Liver (tissue), 9 donors: ENCODE measurements around the gene FOXC2. TPM values are rescaled to one million over a fixed set of nuclear protein-coding genes. Genes with fewer than 3 reads are reported as not detected.

ENCODE experiments used
- DNase-seq: peaks from one replicate; pipeline ENCODE4 v3.0.0-alpha.2; 2017; ENCODE audit warnings: low spot score
- H3K27ac ChIP-seq, 2 donors: one replicate each; pipeline ENCODE4 v1.7.0; 2013; ENCODE audit warnings: inconsistent platforms in 2 of 2, low read length in 2 of 2, control low read depth in 1 of 2, low read depth in 1 of 2, mild to moderate bottlenecking in 1 of 2
- H3K27me3 ChIP-seq, 4 donors: one replicate each; pipeline versions ENCODE4 v1.6.1 to v1.7.0; 2013; ENCODE audit warnings: low read length in 3 of 4, inconsistent platforms in 1 of 4, mild to moderate bottlenecking in 1 of 4, moderate library complexity in 1 of 4; ENCODE audit not compliant: control insufficient read depth in 4 of 4, insufficient read depth in 4 of 4
- H3K36me3 ChIP-seq, 4 donors: one replicate each; pipeline versions ENCODE4 v1.6.1 to v1.7.0; 2013; ENCODE audit warnings: low read length in 3 of 4, mild to moderate bottlenecking in 3 of 4, low read depth in 1 of 4, moderate library complexity in 1 of 4; ENCODE audit not compliant: control insufficient read depth in 4 of 4, insufficient read depth in 3 of 4
- H3K4me1 ChIP-seq, 4 donors: one replicate each; pipeline versions ENCODE4 v1.6.1 to v1.7.0; 2013; ENCODE audit warnings: low read length in 3 of 4, mild to moderate bottlenecking in 3 of 4, moderate library complexity in 1 of 4; ENCODE audit not compliant: control insufficient read depth in 4 of 4, insufficient read depth in 4 of 4
- H3K4me3 ChIP-seq, 3 donors: one replicate each; pipeline versions ENCODE4 v1.6.1 to v1.7.0; 2013; ENCODE audit warnings: low read length in 3 of 3, control low read depth in 1 of 3, low read depth in 1 of 3, mild to moderate bottlenecking in 1 of 3
- H3K9ac ChIP-seq, 2 donors: one replicate each; pipeline ENCODE4 v1.7.0; 2013; ENCODE audit warnings: low read length in 2 of 2, mild to moderate bottlenecking in 2 of 2, moderate library complexity in 2 of 2, control low read depth in 1 of 2, low read depth in 1 of 2
- H3K9me3 ChIP-seq, 4 donors: one replicate each; pipeline versions ENCODE4 v1.6.1 to v1.7.0; 2013; ENCODE audit warnings: low read length in 3 of 4; ENCODE audit not compliant: control insufficient read depth in 4 of 4
- ATF3 ChIP-seq: IDR thresholded peaks from 2 replicates; pipeline ENCODE4 v1.6.1; 2016; ENCODE audit warnings: antibody characterized with exemption
- CTCF ChIP-seq: fragments of 150-350 bp; IDR thresholded peaks from 2 replicates; pipeline ENCODE4 v1.5.1; 2017; ENCODE audit warnings: improper control_type of control experiment, low read depth, low read length; ENCODE audit not compliant: missing input control
- FOXA1 ChIP-seq: IDR thresholded peaks from 2 replicates; pipeline ENCODE4 v1.6.1; 2016; ENCODE audit warnings: antibody characterized with exemption
- FOXA2 ChIP-seq: IDR thresholded peaks from 2 replicates; pipeline ENCODE4 v1.6.1; 2016; ENCODE audit warnings: antibody characterized with exemption
- GABPA ChIP-seq, 2 donors: IDR thresholded peaks in 1 of 2; conservative IDR thresholded peaks in 1 of 2; 2 replicates each; pipeline ENCODE4 v1.6.1; 2016; ENCODE audit warnings: antibody characterized with exemption in 2 of 2, mild to moderate bottlenecking in 1 of 2, moderate library complexity in 1 of 2
- HNF4A ChIP-seq, 2 donors: conservative IDR thresholded peaks; 2 replicates each; pipeline ENCODE4 v1.6.1; 2016; ENCODE audit warnings: antibody characterized with exemption in 2 of 2, mild to moderate bottlenecking in 2 of 2
- HNF4G ChIP-seq: IDR thresholded peaks from 2 replicates; pipeline ENCODE4 v1.6.1; 2016; ENCODE audit warnings: antibody characterized with exemption
- JUND ChIP-seq, 2 donors: IDR thresholded peaks; 2 replicates each; pipeline ENCODE4 v1.6.1; 2016; ENCODE audit warnings: antibody characterized with exemption in 2 of 2
- MAX ChIP-seq: IDR thresholded peaks from 2 replicates; pipeline ENCODE4 v1.6.1; 2016; ENCODE audit warnings: antibody characterized with exemption
- RAD21 ChIP-seq, 2 donors: IDR thresholded peaks; 2 replicates each; pipeline ENCODE4 v1.6.1; 2016; ENCODE audit warnings: antibody characterized with exemption in 2 of 2, mild to moderate bottlenecking in 2 of 2
- REST ChIP-seq: IDR thresholded peaks from 2 replicates; pipeline ENCODE4 v1.6.1; 2016; ENCODE audit warnings: antibody characterized with exemption, mild to moderate bottlenecking
- RXRA ChIP-seq, 2 donors: IDR thresholded peaks; 2 replicates each; pipeline ENCODE4 v1.6.1; 2017 to 2018; ENCODE audit warnings: antibody characterized with exemption in 2 of 2, mild to moderate bottlenecking in 1 of 2
- SP1 ChIP-seq: IDR thresholded peaks from 2 replicates; pipeline ENCODE4 v1.6.1; 2018; ENCODE audit warnings: antibody characterized with exemption, mild to moderate bottlenecking
- TAF1 ChIP-seq: conservative IDR thresholded peaks from 2 replicates; pipeline ENCODE4 v1.6.1; 2016; ENCODE audit warnings: antibody characterized with exemption, mild to moderate bottlenecking
- ZBTB33 ChIP-seq: IDR thresholded peaks from 2 replicates; pipeline ENCODE4 v1.6.1; 2016; ENCODE audit warnings: antibody characterized with exemption
- WGBS: extraction: QIAGEN DNeasy Blood & Tissue Kit; methylation state at CpG from one replicate; pipeline ENCODE4 v1.1.7; 2013; 5-methylcytosine and 5-hydroxymethylcytosine counted together
- polyA plus RNA-seq, 2 donors: library from polyadenylated mRNA; stranded (reverse) in 1 of 2; unstranded in 1 of 2; fragments of 200-250 nt in 1 of 2; fragments of >200 nt in 1 of 2; fragmentation: Nextera tagmentation in 1 of 2; extraction: Ambion mirVana in 1 of 2; gene quantifications; one replicate each; pipeline versions ENCODE4 v1.2.1 to v1.2.3, GENCODE V29; 2013 to 2015
- total RNA-seq, 2 donors: library from RNA; depleted of rRNA; stranded (reverse); fragments of >200 nt; gene quantifications; one replicate each; pipeline ENCODE4 v1.2.3, GENCODE V29; 2014
- donor health status: healthy.
- donor health status: healthy.
- donor health status: healthy.
- donor health status: healthy.
- donor health status: healthy.

FOXC2 gene
- total and polyA plus RNA-seq, 4 donors = 0.03 to 0.09 (median 0.08) TPM; not detected in 1

- DNase-seq = no peak
- Histone ChIP-seq H3K27me3 (peaks cover 0 to 7% (median 4%) of the 10 kb centered on the region in 4 donors), H3K4me1 (no peaks in the 10 kb centered on the region), H3K9ac (no peak overlapping the region), H3K9me3 (no peaks in the 10 kb centered on the region), H3K4me3 (no peak overlapping the region), H3K36me3 (no peaks in the 10 kb centered on the region), H3K27ac (no peak overlapping the region)
- TF ChIP-seq FOXA2 (no peak), RXRA (IDR thresholded peaks at IDR 0.05) (no peak), CTCF (no peak), ZBTB33 (no peak), HNF4A (conservative IDR thresholded peaks at IDR 0.05) (no peak), RAD21 (IDR thresholded peaks at IDR 0.05) (no peak), FOXA1 (no peak), JUND (IDR thresholded peaks at IDR 0.05) (no peak), TAF1 (no peak), SP1 (no peak), ATF3 (no peak), HNF4G (no peak), MAX (no peak), REST (no peak), GABPA (IDR thresholded peaks at IDR 0.05 in 1 of 2, conservative IDR thresholded peaks at IDR 0.05 in 1 of 2) (no peak)
- WGBS = 62% methylated on average over 6 of the region's 6 CpGs
Observed at GRCh38 chr16:86524029-86524428, 42.6 kb upstream of the FOXC2 start.

- WGBS = 63% methylated on average over 12 of the region's 12 CpGs
- H3K9me3 ChIP-seq = no peaks in the 10 kb centered on the region
- no peak overlapping the region for H3K27ac ChIP-seq
- H3K36me3 ChIP-seq = peaks cover 0 to 2% (median 0%) of the 10 kb centered on the region in 4 donors
- H3K4me1 ChIP-seq = no peaks in the 10 kb centered on the region
- TF ChIP-seq FOXA2 (no peak), SP1 (no peak)
- H3K9ac ChIP-seq = no peak overlapping the region
- DNase-seq = no peak
- peaks cover 0 to 7% (median under 1%) of the 10 kb centered on the region in 4 donors for H3K27me3 ChIP-seq
- H3K4me3 ChIP-seq = no peak overlapping the region
Observed at GRCh38 chr16:86525696-86526095, 40.9 kb upstream of the FOXC2 start.
